Measurements from ENCODE around the gene UPP2. TPM values are rescaled to one million over a fixed set of nuclear protein-coding genes. Genes with fewer than 3 reads are reported as not detected.

UPP2 gene
- total RNA-seq, 4 donors from 2014 or later: not detected

GRCh38 chr2:158116936-158117335, 15.3 kb downstream of the UPP2 start:
- DNase-seq (ENCODE audit: low spot score in 2 of 2): no peak
- Histone ChIP-seq H3K27ac (no peak overlapping the region), H3K27me3 (no peaks in the 10 kb centered on the region), H3K9me3 (no peaks in the 10 kb centered on the region), H3K4me3 (no peak overlapping the region), H3K4me1 (no peaks in the 10 kb centered on the region), H3K36me3 (no peaks in the 10 kb centered on the region)
- 88% methylated on average over 3 of the region's 3 CpGs for WGBS
- TF ChIP-seq CTCF (IDR thresholded peaks at IDR 0.05) (no peak), POLR2A (IDR thresholded peaks at IDR 0.05) (no peak), EP300 (IDR thresholded peaks at IDR 0.05) (no peak), POLR2AphosphoS5 (IDR thresholded peaks at IDR 0.05) (no peak)

GRCh38 chr2:158120102-158120501, 18.4 kb downstream of the UPP2 start:
- no peaks in the 10 kb centered on the region for H3K4me1 ChIP-seq
- no peak for TF ChIP-seq CTCF (IDR thresholded peaks at IDR 0.05)
- no peak for TF ChIP-seq POLR2A (IDR thresholded peaks at IDR 0.05)
- no peak for TF ChIP-seq EP300 (IDR thresholded peaks at IDR 0.05)
- no peak for TF ChIP-seq POLR2AphosphoS5 (IDR thresholded peaks at IDR 0.05)
- no peak overlapping the region for H3K27ac ChIP-seq
- H3K27me3 ChIP-seq: no peaks in the 10 kb centered on the region
- WGBS: 98% methylated on average over 1 of the region's 1 CpG
- no peak overlapping the region for H3K4me3 ChIP-seq
- no peaks in the 10 kb centered on the region for H3K9me3 ChIP-seq
- DNase-seq (ENCODE audit: low spot score in 2 of 2): no peak
- H3K36me3 ChIP-seq: no peaks in the 10 kb centered on the region

- no peaks in the 10 kb centered on the region for H3K36me3 ChIP-seq
- TF ChIP-seq CTCF (IDR thresholded peaks at IDR 0.05) (no peak), POLR2A (IDR thresholded peaks at IDR 0.05) (no peak), POLR2AphosphoS5 (IDR thresholded peaks at IDR 0.05) (no peak), EP300 (IDR thresholded peaks at IDR 0.05) (no peak)
- H3K4me1 ChIP-seq: no peaks in the 10 kb centered on the region
- no peaks in the 10 kb centered on the region for H3K27me3 ChIP-seq
- no peak overlapping the region for H3K4me3 ChIP-seq
- no peaks in the 10 kb centered on the region for H3K9me3 ChIP-seq
- 74% methylated on average over 8 of the region's 8 CpGs for WGBS
- no peak overlapping the region for H3K27ac ChIP-seq
- no peak for DNase-seq (ENCODE audit: low spot score in 2 of 2)
Measured at GRCh38 chr2:158120664-158121641, 19.3 kb downstream of the UPP2 start.

GRCh38 chr2:158124896-158125295, 23.2 kb downstream of the UPP2 start:
- Histone ChIP-seq H3K4me3 (no peak overlapping the region), H3K27ac (no peak overlapping the region), H3K9me3 (no peaks in the 10 kb centered on the region), H3K4me1 (no peaks in the 10 kb centered on the region), H3K27me3 (no peaks in the 10 kb centered on the region), H3K36me3 (no peaks in the 10 kb centered on the region)
- no peak for TF ChIP-seq CTCF (IDR thresholded peaks at IDR 0.05)
- TF ChIP-seq POLR2A (IDR thresholded peaks at IDR 0.05): no peak
- 52% methylated on average over 2 of the region's 2 CpGs for WGBS
- DNase-seq (ENCODE audit: low spot score in 2 of 2): no peak

GRCh38 chr2:158125756-158126498, 24.3 kb downstream of the UPP2 start:
- H3K4me1 ChIP-seq: no peaks in the 10 kb centered on the region
- DNase-seq (ENCODE audit: low spot score in 2 of 2): no peak
- H3K4me3 ChIP-seq: no peak overlapping the region
- no peak for TF ChIP-seq CTCF (IDR thresholded peaks at IDR 0.05)
- no peak for TF ChIP-seq POLR2A (IDR thresholded peaks at IDR 0.05)
- no peak for TF ChIP-seq POLR2AphosphoS5 (IDR thresholded peaks at IDR 0.05)
- no peak for TF ChIP-seq EP300 (IDR thresholded peaks at IDR 0.05)
- whole genome bisulfite sequencing: 69% methylated on average over 5 of the region's 5 CpGs
- H3K36me3 ChIP-seq: no peaks in the 10 kb centered on the region
- no peak overlapping the region for H3K27ac ChIP-seq
- H3K9me3 ChIP-seq: no peaks in the 10 kb centered on the region
- no peaks in the 10 kb centered on the region for H3K27me3 ChIP-seq
